Astrocyte of the hippocampus (primary cell): ENCODE data around the gene PDZD4.

Experiments
- DNase-seq: peaks from one replicate; pipeline ENCODE4 v3.0.0; 2011; ENCODE audit warnings: low read depth, low spot score

Gene PDZD4

GRCh38 chrX:153763298-153763932, 66.9 kb downstream of the PDZD4 start:
- DNase-seq, result no peak

- DNase-seq, result no peak
These were observed 67.6 kb downstream of the PDZD4 start for GRCh38 chrX:153762626-153763173.

GRCh38 chrX:153761863-153762262, 68.5 kb downstream of the PDZD4 start:
- DNase-seq, result no peak

- DNase-seq, result no peak
These were observed 75.2 kb downstream of the PDZD4 start for GRCh38 chrX:153755136-153755535.
